GM12878 (cell line): ENCODE results near the gene ALG10. TPM values are rescaled to one million over a fixed set of nuclear protein-coding genes. Genes with fewer than 3 reads are reported as not detected.
"Not testable (repeated sequence)": the region's sequence is repeated elsewhere in the genome, so short reads cannot be mapped to it uniquely, and the experiment has no call there.

ENCODE experiments used
- ATAC-seq: fragments of 200-7000 bp; cut with Tn5 transposase; 3 replicates; pipeline ENCODE4 v1.9.1; 2020; ENCODE audit warnings: mild to moderate bottlenecking, moderate library complexity
- BruUV-seq: library from RNA; stranded (reverse); fragments of 400-500 nt; replicated peaks from 2 replicates; lab custom pipeline; 2021; lab: Mats Ljungman, UMichigan
- CTCF ChIA-PET: fragments of 300-600 bp; sonication (Branson Sonifier 250); formaldehyde crosslinking; extraction: SDS; loops from one replicate; lab custom pipeline; 2021; ENCODE audit warnings: inconsistent platforms; lab: Yijun Ruan, JAX
- POLR2A ChIA-PET: fragments of 350-600 bp; formaldehyde crosslinking; extraction: SDS; loops from one replicate; lab custom pipeline; 2021; ENCODE audit warnings: inconsistent platforms; lab: Charles Lee
- RAD21 ChIA-PET: fragments of 300-600 bp; sonication (Branson Sonifier 250); formaldehyde crosslinking; loops from one replicate; lab custom pipeline; 2023; ENCODE audit warnings: antibody characterized with exemption; ENCODE audit not compliant: unreplicated experiment; lab: Charles Lee
- SMC1A ChIA-PET: fragments of 300-600 bp; sonication (Branson Sonifier 250); formaldehyde crosslinking; loops from one replicate; lab custom pipeline; 2023; ENCODE audit not compliant: unreplicated experiment, uncharacterized antibody; lab: Charles Lee
- DNase-seq: peaks from one replicate; pipeline ENCODE4 v3.0.0-alpha.2; 2011; ENCODE audit warnings: low read depth, low spot score
- FAIRE-seq: peaks from 3 replicates; lab custom pipeline; 2011; peaks lifted over from hg19 to GRCh38; lab: Jason Lieb, UNC
- H2AFZ ChIP-seq: 2 replicates; pipeline ENCODE4 v1.6.0; 2011; ENCODE audit warnings: low read depth, low read length, control low read depth; ENCODE audit not compliant: control insufficient read depth
- H3K27ac ChIP-seq: 2 replicates; pipeline ENCODE4 v1.5.1; 2011; ENCODE audit warnings: control low read depth; ENCODE audit not compliant: control insufficient read depth, insufficient read depth
- H3K27me3 ChIP-seq, 2 experiments: replicated peaks in 1 of 2; 2 replicates each; pipeline versions ENCODE4 v1.6.0 to v1.6.1; 2011; ENCODE audit warnings: low read length in 1 of 2; ENCODE audit not compliant: control insufficient read depth in 2 of 2, insufficient read depth in 2 of 2
- H3K36me3 ChIP-seq, 2 experiments: 2 replicates each; pipeline ENCODE4 v1.5.1; 2011; ENCODE audit warnings: low read length in 1 of 2; ENCODE audit not compliant: control insufficient read depth in 2 of 2, insufficient read depth in 2 of 2
- H3K4me1 ChIP-seq: 2 replicates; pipeline ENCODE4 v1.6.1; 2011; ENCODE audit warnings: mild to moderate bottlenecking, low read length, moderate library complexity, mixed read lengths; ENCODE audit not compliant: control insufficient read depth, insufficient read depth
- H3K4me2 ChIP-seq: 2 replicates; pipeline ENCODE4 v1.6.0; 2011; ENCODE audit warnings: control low read depth; ENCODE audit not compliant: control insufficient read depth, insufficient read depth
- H3K4me3 ChIP-seq: fragments of 200-600 bp; sonication (generic); 2 replicates; pipeline ENCODE4 v1.5.1; 2016
- H3K79me2 ChIP-seq: 2 replicates; pipeline ENCODE4 v1.6.0; 2011; ENCODE audit warnings: low read length; ENCODE audit not compliant: control insufficient read depth, insufficient read depth
- H3K9ac ChIP-seq: 2 replicates; pipeline ENCODE4 v1.8.0; 2011; ENCODE audit warnings: low read length, control low read depth, mixed read lengths; ENCODE audit not compliant: control insufficient read depth, insufficient read depth
- H3K9me3 ChIP-seq: replicated peaks from 3 replicates; pipeline ENCODE4 v1.5.1; 2011; ENCODE audit warnings: mild to moderate bottlenecking, low read length; ENCODE audit not compliant: control insufficient read depth, insufficient read depth
- H4K20me1 ChIP-seq: 2 replicates; pipeline ENCODE4 v1.6.0; 2011; ENCODE audit not compliant: control insufficient read depth, insufficient read depth
- HDAC2 ChIP-seq: fragments of 200-600 bp; sonication (generic); IDR thresholded peaks from 2 replicates; pipeline ENCODE4 v1.6.1; 2017
- KAT2A ChIP-seq: conservative IDR thresholded peaks from 2 replicates; pipeline ENCODE4 v1.6.1; 2011; ENCODE audit warnings: low read depth, low read length; ENCODE audit not compliant: control insufficient read depth
- MEF2A ChIP-seq: IDR thresholded peaks from 2 replicates; pipeline ENCODE4 v1.6.1; 2011; ENCODE audit warnings: low read depth, mild to moderate bottlenecking, low read length, moderate library complexity; ENCODE audit not compliant: insufficient read depth
- MTA2 ChIP-seq: fragments of 450-650 bp; IDR thresholded peaks from 2 replicates; pipeline ENCODE4 v1.6.1; 2016; ENCODE audit warnings: low read depth, mild to moderate bottlenecking, moderate library complexity
- NFXL1 ChIP-seq: fragments of 450-650 bp; IDR thresholded peaks from 2 replicates; pipeline ENCODE4 v1.6.1; 2017; ENCODE audit warnings: antibody characterized with exemption, mild to moderate bottlenecking, borderline replicate concordance
- NR2F1 ChIP-seq: fragments of 450-650 bp; conservative IDR thresholded peaks from 2 replicates; pipeline ENCODE4 v1.6.1; 2017; ENCODE audit warnings: mild to moderate bottlenecking
- RAD21 ChIP-seq: IDR thresholded peaks from 2 replicates; pipeline ENCODE4 v1.6.1; 2011; ENCODE audit warnings: mild to moderate bottlenecking, low read depth, low read length, moderate library complexity; ENCODE audit not compliant: insufficient read depth
- RAD51 ChIP-seq: fragments of 450-650 bp; IDR thresholded peaks from 2 replicates; pipeline ENCODE4 v1.6.1; 2016; ENCODE audit warnings: moderate library complexity, mild to moderate bottlenecking, inconsistent platforms
- SPI1 ChIP-seq: IDR thresholded peaks from 2 replicates; pipeline ENCODE4 v1.6.1; 2011; ENCODE audit warnings: low read depth, mild to moderate bottlenecking, low read length, moderate library complexity, borderline replicate concordance; ENCODE audit not compliant: insufficient read depth
- WGBS: methylation state at CpG from one replicate; pipeline ENCODE4 v1.1.6; 2016; ENCODE audit warnings: low lambda C conversion rate; ENCODE audit not compliant: insufficient replicate concordance, insufficient coverage; ENCODE audit errors: missing lambda C conversion rate; 5-methylcytosine and 5-hydroxymethylcytosine counted together
- in situ Hi-C: fragments of 300-500 bp; cut with MboI; formaldehyde crosslinking; loops from 9 replicates; pipeline ENCODE4 v1.14.3; 2018; ENCODE audit warnings: mixed read lengths
- intact Hi-C: fragments of 100-400 bp; cut with micrococcal nuclease; formaldehyde crosslinking; loops from one replicate; pipeline ENCODE4 v1.14.2; 2022; ENCODE audit not compliant: unreplicated experiment
- polyA plus RNA-seq, 11 experiments: library from polyadenylated mRNA; depleted of rRNA in 4 of 11; unstranded in 6 of 11; stranded (reverse) in 5 of 11; fragments of >200 nt; fragmentation: Nextera tagmentation in 4 of 11; fragmentation: Illumina TruSeq in 1 of 11; extraction: Ambion mirVana in 4 of 11; extraction: Trizol in 1 of 11; gene quantifications; 1 replicate in 1 of 11; 2 replicates in 10 of 11; pipeline versions ENCODE4 v1.2.1 to v1.2.3, GENCODE V29; 2011 to 2016; ENCODE audit warnings: inconsistent platforms in 2 of 11, missing spikeins in 2 of 11, low read depth in 1 of 11
- total RNA-seq, 4 experiments: library from RNA; depleted of rRNA in 3 of 4; stranded (reverse); fragments of >200 nt in 3 of 4; fragmentation: Illumina TruSeq in 1 of 4; extraction: Trizol in 1 of 4; gene quantifications; 2 replicates each; pipeline versions ENCODE4 v1.2.1 to v1.2.3, GENCODE V29; 2013 to 2021
- TF ChIP-seq, protein P1 (sequence below): IDR thresholded peaks from 2 replicates; pipeline ENCODE4 v1.6.1; 2012; ENCODE audit warnings: mild to moderate bottlenecking, low read depth, low read length

ALG10 gene
- total and polyA plus RNA-seq, 10 of the 15 experiments (the other 5 are each of a cell fraction or from before 2014, with no cell fraction given) = 3.1 to 25.4 (median 7.3) TPM

- H3K9ac ChIP-seq, H3K36me3 ChIP-seq, H3K79me2 ChIP-seq, SMC1A ChIA-PET, H3K4me3 ChIP-seq, BruUV-seq, POLR2A ChIA-PET, ATAC-seq, in situ Hi-C loops, H2AFZ ChIP-seq, DNase-seq, H3K4me2 ChIP-seq, H3K27me3 ChIP-seq, H3K4me1 ChIP-seq, H4K20me1 ChIP-seq, FAIRE-seq, H3K27ac ChIP-seq, intact Hi-C loops, H3K9me3 ChIP-seq: not testable (repeated sequence)
- WGBS = 97% methylated on average over 2 of the region's 2 CpGs
- ChIA-PET RAD21 (interaction anchor here (1.4 kb wide), 1 partner anchor 1272 kb away, joined by 3 read pairs; no protein-coding TSS in a partner anchor), CTCF (interaction anchor here (1.8 kb wide), 1 partner anchor 1272 kb away, joined by 4 read pairs; the partner anchor contains the start of gene YARS2)
These were observed 5.4 kb downstream of the ALG10 start for GRCh38 chr12:34027661-34028060.

GRCh38 chr12:34030591-34030990 lies 8.3 kb downstream of the ALG10 start:
- ChIA-PET RAD21 (no interaction called here), CTCF (no interaction called here), POLR2A (interaction anchor here (0.6 kb wide), 1 partner anchor 446 kb away, joined by 4 read pairs; no protein-coding TSS in a partner anchor), SMC1A (no interaction called here)
- no peak overlapping the region for H3K27ac ChIP-seq
- WGBS = 100% methylated on average over 4 of the region's 4 CpGs
- in situ Hi-C loops (no loop called here), intact Hi-C loops (no loop called here)
- DNase-seq = no peak
- H3K36me3 ChIP-seq = no peaks in the 10 kb centered on the region
- H2AFZ ChIP-seq = no peak overlapping the region
- H3K4me2 ChIP-seq = no peak overlapping the region
- no peaks in the 10 kb centered on the region for H4K20me1 ChIP-seq
- BruUV-seq = no TSS peak
- H3K79me2 ChIP-seq = no peaks in the 10 kb centered on the region
- H3K9me3 ChIP-seq = no peaks in the 10 kb centered on the region
- no peaks in the 10 kb centered on the region for H3K27me3 ChIP-seq
- H3K4me1 ChIP-seq = no peaks in the 10 kb centered on the region
- ATAC-seq = no peak
- no peak for FAIRE-seq
- no peak overlapping the region for H3K4me3 ChIP-seq
- no peak overlapping the region for H3K9ac ChIP-seq
- TF ChIP-seq KAT2A = no peak
- TF ChIP-seq SPI1 = no peak
- no peak for TF ChIP-seq MTA2
- no peak for TF ChIP-seq NFXL1
- no peak for TF ChIP-seq RAD51
- TF ChIP-seq HDAC2 = no peak
- no peak for TF ChIP-seq RAD21
- TF ChIP-seq NR2F1 = no peak
- TF ChIP-seq MEF2A = no peak
- TF ChIP-seq, protein P1, sequence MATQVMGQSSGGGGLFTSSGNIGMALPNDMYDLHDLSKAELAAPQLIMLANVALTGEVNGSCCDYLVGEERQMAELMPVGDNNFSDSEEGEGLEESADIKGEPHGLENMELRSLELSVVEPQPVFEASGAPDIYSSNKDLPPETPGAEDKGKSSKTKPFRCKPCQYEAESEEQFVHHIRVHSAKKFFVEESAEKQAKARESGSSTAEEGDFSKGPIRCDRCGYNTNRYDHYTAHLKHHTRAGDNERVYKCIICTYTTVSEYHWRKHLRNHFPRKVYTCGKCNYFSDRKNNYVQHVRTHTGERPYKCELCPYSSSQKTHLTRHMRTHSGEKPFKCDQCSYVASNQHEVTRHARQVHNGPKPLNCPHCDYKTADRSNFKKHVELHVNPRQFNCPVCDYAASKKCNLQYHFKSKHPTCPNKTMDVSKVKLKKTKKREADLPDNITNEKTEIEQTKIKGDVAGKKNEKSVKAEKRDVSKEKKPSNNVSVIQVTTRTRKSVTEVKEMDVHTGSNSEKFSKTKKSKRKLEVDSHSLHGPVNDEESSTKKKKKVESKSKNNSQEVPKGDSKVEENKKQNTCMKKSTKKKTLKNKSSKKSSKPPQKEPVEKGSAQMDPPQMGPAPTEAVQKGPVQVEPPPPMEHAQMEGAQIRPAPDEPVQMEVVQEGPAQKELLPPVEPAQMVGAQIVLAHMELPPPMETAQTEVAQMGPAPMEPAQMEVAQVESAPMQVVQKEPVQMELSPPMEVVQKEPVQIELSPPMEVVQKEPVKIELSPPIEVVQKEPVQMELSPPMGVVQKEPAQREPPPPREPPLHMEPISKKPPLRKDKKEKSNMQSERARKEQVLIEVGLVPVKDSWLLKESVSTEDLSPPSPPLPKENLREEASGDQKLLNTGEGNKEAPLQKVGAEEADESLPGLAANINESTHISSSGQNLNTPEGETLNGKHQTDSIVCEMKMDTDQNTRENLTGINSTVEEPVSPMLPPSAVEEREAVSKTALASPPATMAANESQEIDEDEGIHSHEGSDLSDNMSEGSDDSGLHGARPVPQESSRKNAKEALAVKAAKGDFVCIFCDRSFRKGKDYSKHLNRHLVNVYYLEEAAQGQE = no peak
